DND-41 (cell line): ENCODE results near the gene PFAS.

Source experiments
- CTCF ChIP-seq: IDR thresholded peaks from 2 replicates; pipeline ENCODE4 v1.5.1; 2012; ENCODE audit warnings: borderline replicate concordance, low read length, moderate library complexity, mild to moderate bottlenecking; ENCODE audit not compliant: poor library complexity, severe bottlenecking; ENCODE audit errors: extremely low read depth
- EZH2 ChIP-seq: IDR thresholded peaks from 3 replicates; pipeline ENCODE4 v1.6.1; 2012; ENCODE audit warnings: borderline replicate concordance, low read depth, mild to moderate bottlenecking, moderate library complexity, low read length, inconsistent platforms; ENCODE audit not compliant: severe bottlenecking

- TF ChIP-seq CTCF (no peak), EZH2 (no peak)
These were observed 24.9 kb downstream of the PFAS start for GRCh38 chr17:8273884-8274444.
